Stimulated activated CD4-positive, alpha-beta T cell treated with anti-CD3 and anti-CD28 coated beads, Interleukin-1b, Interleukin-23, amount 100 ng/mL, for 1 hour (primary cell): ENCODE results near the gene C1orf159.
"Not testable (repeated sequence)": the region's sequence is repeated elsewhere in the genome, so short reads cannot be mapped to it uniquely, and the experiment has no call there.

Experiments used
- DNase-seq, 2 donors: peaks; one replicate each; pipeline ENCODE4 v3.0.0-alpha.2; 2020; ENCODE audit warnings: low read depth in 2 of 2

C1orf159 gene

GRCh38 chr1:1118011-1118875 lies 2.4 kb upstream of the C1orf159 start:
- no peak for DNase-seq

GRCh38 chr1:1117469-1117831 lies 1.6 kb upstream of the C1orf159 start:
- no peak for DNase-seq

GRCh38 chr1:1116701-1117468 lies 996 bp upstream of the C1orf159 start:
- no peak for DNase-seq

- DNase-seq, result no peak
These were observed 628 bp downstream of the C1orf159 start for GRCh38 chr1:1115136-1115785.

- no peak for DNase-seq
These were observed 1.5 kb downstream of the C1orf159 start for GRCh38 chr1:1114431-1114830.

GRCh38 chr1:1112237-1112985 lies 3.5 kb downstream of the C1orf159 start:
- no peak for DNase-seq

- no peak for DNase-seq
These were observed 4.2 kb downstream of the C1orf159 start for GRCh38 chr1:1111516-1112236.

- DNase-seq, result no peak
These were observed 5.3 kb downstream of the C1orf159 start for GRCh38 chr1:1110561-1110971.

- DNase-seq, result no peak
These were observed 6.1 kb downstream of the C1orf159 start for GRCh38 chr1:1109743-1110142.

- DNase-seq, result no peak
These were observed 9.2 kb downstream of the C1orf159 start for GRCh38 chr1:1106510-1107221.

- DNase-seq, result not testable (repeated sequence)
These were observed 11.7 kb downstream of the C1orf159 start for GRCh38 chr1:1104152-1104551.

- no peak for DNase-seq
These were observed 14.4 kb downstream of the C1orf159 start for GRCh38 chr1:1101503-1101902.

- DNase-seq, result no peak
These were observed 15.6 kb downstream of the C1orf159 start for GRCh38 chr1:1100296-1100695.

- DNase-seq, result no peak
These were observed 16.2 kb downstream of the C1orf159 start for GRCh38 chr1:1099506-1100183.

GRCh38 chr1:1098681-1099421 lies 17.0 kb downstream of the C1orf159 start:
- no peak for DNase-seq

GRCh38 chr1:1096136-1096535 lies 19.8 kb downstream of the C1orf159 start:
- DNase-seq, result not testable (repeated sequence)

- DNase-seq, result no peak
These were observed 20.9 kb downstream of the C1orf159 start for GRCh38 chr1:1094981-1095380.

- no peak for DNase-seq
These were observed 22.3 kb downstream of the C1orf159 start for GRCh38 chr1:1093610-1093943.

GRCh38 chr1:1092894-1093609 lies 22.8 kb downstream of the C1orf159 start:
- DNase-seq, result no peak
